HCEC 1CT (cell line): ENCODE measurements around the gene THRA.
A peak's percentile ranks its signal among the peaks of the same experiment; 100 is the strongest.

ENCODE experiments used
- DNase-seq: peaks from one replicate; pipeline ENCODE4 v3.0.0-alpha.2; 2017

The THRA gene

GRCh38 chr17:40064971-40065768 is 2.4 kb downstream of the THRA start:
- peak; percentile 44 for DNase-seq

- no peak for DNase-seq
Measured at GRCh38 chr17:40065769-40066510, 3.2 kb downstream of the THRA start.

GRCh38 chr17:40067710-40068109 is 4.9 kb downstream of the THRA start:
- no peak for DNase-seq

GRCh38 chr17:40068129-40068581 is 5.4 kb downstream of the THRA start:
- DNase-seq, result no peak

- no peak for DNase-seq
Measured at GRCh38 chr17:40068584-40068916, 5.8 kb downstream of the THRA start.

GRCh38 chr17:40068917-40069750 is 6.4 kb downstream of the THRA start:
- DNase-seq, result peak; percentile 74

GRCh38 chr17:40069751-40070708 is 7.3 kb downstream of the THRA start:
- peak; percentile 58 for DNase-seq

GRCh38 chr17:40070709-40071312 is 8.0 kb downstream of the THRA start:
- DNase-seq, result no peak

- DNase-seq, result no peak
Measured at GRCh38 chr17:40071313-40072039, 8.7 kb downstream of the THRA start.

- no peak for DNase-seq
Measured at GRCh38 chr17:40072040-40072734, 9.4 kb downstream of the THRA start.

GRCh38 chr17:40072735-40073346 is 10.1 kb downstream of the THRA start:
- no peak for DNase-seq

- no peak for DNase-seq
Measured at GRCh38 chr17:40073454-40074174, 10.8 kb downstream of the THRA start.

- DNase-seq, result no peak
Measured at GRCh38 chr17:40074175-40074512, 11.4 kb downstream of the THRA start.

GRCh38 chr17:40074871-40075200 is 12.1 kb downstream of the THRA start:
- DNase-seq, result no peak

GRCh38 chr17:40075201-40075941 is 12.6 kb downstream of the THRA start:
- peak; percentile 41 for DNase-seq

- DNase-seq, result no peak
Measured at GRCh38 chr17:40075942-40076498, 13.3 kb downstream of the THRA start.

GRCh38 chr17:40076591-40076990 is 13.8 kb downstream of the THRA start:
- DNase-seq, result no peak

GRCh38 chr17:40079545-40079944 is 16.8 kb downstream of the THRA start:
- DNase-seq, result no peak
